Measurements from ENCODE around the gene DVL1. TPM values are rescaled to one million over a fixed set of nuclear protein-coding genes. Genes with fewer than 3 reads are reported as not detected.

Gene DVL1
- total RNA-seq, 1 donor from 2014 or later, result 72.7 TPM

Other genes with a start within 250 kb of the DVL1 start
- 18.6 TPM for gene C1orf159, start 233.3 kb downstream of the DVL1 start, total RNA-seq
- gene TTLL10, start 175.5 kb downstream of the DVL1 start, total RNA-seq, result 0.78 TPM
- 1.1 TPM for gene TNFRSF18, start 142.8 kb downstream of the DVL1 start, total RNA-seq
- 2.6 TPM for gene TNFRSF4, start 135.3 kb downstream of the DVL1 start, total RNA-seq
- 190 TPM for gene SDF4, start 117.4 kb downstream of the DVL1 start, total RNA-seq
- gene B3GALT6, start 117.2 kb downstream of the DVL1 start, total RNA-seq, result 16.1 TPM
- 4.9 TPM for gene C1QTNF12, start 102.7 kb downstream of the DVL1 start, total RNA-seq
- 68.9 TPM for gene UBE2J2, start 75.6 kb downstream of the DVL1 start, total RNA-seq
- gene SCNN1D, start 69.0 kb downstream of the DVL1 start, total RNA-seq, result 7.9 TPM
- gene ACAP3, start 41.5 kb downstream of the DVL1 start, total RNA-seq, result 86.6 TPM
- gene PUSL1, start 40.8 kb downstream of the DVL1 start, total RNA-seq, result 19.0 TPM
- 121 TPM for gene INTS11, start 24.8 kb downstream of the DVL1 start, total RNA-seq
- 36.1 TPM for gene CPTP, start 24.6 kb downstream of the DVL1 start, total RNA-seq
- 0.40 TPM for gene TAS1R3, start 18.1 kb downstream of the DVL1 start, total RNA-seq
- 73.1 TPM for gene MXRA8, start 9.1 kb upstream of the DVL1 start, total RNA-seq
- 135 TPM for gene AURKAIP1, start 25.8 kb upstream of the DVL1 start, total RNA-seq
- gene CCNL2, start 49.9 kb upstream of the DVL1 start, total RNA-seq, result 194 TPM
- 99.2 TPM for gene MRPL20, start 57.9 kb upstream of the DVL1 start, total RNA-seq
- 10.1 TPM for gene ANKRD65, start 71.9 kb upstream of the DVL1 start, total RNA-seq
- 122 TPM for gene VWA1, start 86.3 kb upstream of the DVL1 start, total RNA-seq
- gene ATAD3C, start 100.3 kb upstream of the DVL1 start, total RNA-seq, result 7.0 TPM
- gene ATAD3B, start 122.3 kb upstream of the DVL1 start, total RNA-seq, result 20.3 TPM
- gene ATAD3A, start 162.7 kb upstream of the DVL1 start, total RNA-seq, result 27.9 TPM
- 4.7 TPM for gene TMEM240, start 191.2 kb upstream of the DVL1 start, total RNA-seq
- 117 TPM for gene SSU72, start 225.4 kb upstream of the DVL1 start, total RNA-seq

All from mucosa of gallbladder (tissue), 1 donor.